Ovary (tissue), 9 donors: ENCODE data around the gene ATP23. TPM values are rescaled to one million over a fixed set of nuclear protein-coding genes. Genes with fewer than 3 reads are reported as not detected.

Experiments
- DNase-seq, 5 donors: peaks; one replicate each; pipeline ENCODE4 v3.0.0-alpha.2; 2019 to 2020
- H3K27ac ChIP-seq, 2 donors: fragments of 200-600 bp; one replicate each; pipeline versions ENCODE4 v1.5.1 to v1.8.0; 2019 to 2022
- H3K27me3 ChIP-seq: fragments of 200-600 bp; one replicate; pipeline ENCODE4 v1.8.0; 2022
- H3K36me3 ChIP-seq: fragments of 200-600 bp; sonication (generic); one replicate; pipeline ENCODE4 v1.5.1; 2019
- H3K4me1 ChIP-seq: one replicate; pipeline ENCODE4 v1.8.1; 2013; ENCODE audit warnings: mild to moderate bottlenecking, moderate library complexity; ENCODE audit not compliant: insufficient read depth
- H3K4me3 ChIP-seq: fragments of 200-600 bp; sonication (generic); one replicate; pipeline ENCODE4 v1.5.1; 2017
- H3K9me3 ChIP-seq, 2 donors: fragments of 200-600 bp in 1 of 2; sonication (generic) in 1 of 2; one replicate each; pipeline versions ENCODE4 v1.5.1 to v1.8.1; 2013 to 2019; ENCODE audit warnings: mild to moderate bottlenecking in 1 of 2, moderate library complexity in 1 of 2
- CTCF ChIP-seq, 3 donors: fragments of 450-650 bp in 2 of 3; fragments of 200-600 bp in 1 of 3; IDR thresholded peaks; one replicate each; pipeline versions ENCODE4 v1.5.1 to v1.8.0; 2016 to 2022; ENCODE audit warnings: antibody characterized with exemption in 3 of 3, mild to moderate bottlenecking in 1 of 3
- EP300 ChIP-seq: sonication (generic); formaldehyde crosslinking; IDR thresholded peaks from one replicate; pipeline ENCODE4 v1.6.1; 2017; ENCODE audit warnings: antibody characterized with exemption
- POLR2A ChIP-seq: fragments of 450-650 bp; IDR thresholded peaks from one replicate; pipeline ENCODE4 v1.6.1; 2017; ENCODE audit warnings: antibody characterized with exemption, mild to moderate bottlenecking, moderate library complexity
- WGBS, 3 donors: extraction: QIAGEN DNeasy Blood & Tissue Kit in 1 of 3; methylation state at CpG; one replicate each; pipeline versions ENCODE4 v1.1.5 to v1.1.7; 2013 to 2017; 5-methylcytosine and 5-hydroxymethylcytosine counted together
- intact Hi-C, 4 donors: fragments of 100-400 bp; cut with DNase I; formaldehyde crosslinking; loops; one replicate each; pipeline versions ENCODE4 v1.11.0 to v1.15.1; 2022 to 2023
- polyA plus RNA-seq, 2 donors: library from polyadenylated mRNA; stranded (reverse); fragments of 200-250 nt in 1 of 2; fragments of 350-450 nt in 1 of 2; fragmentation: Illumina TruSeq in 1 of 2; extraction: RNeasy Lipid Tissue Mini Kit (QIAGEN cat#74804) in 1 of 2; gene quantifications; one replicate each; pipeline ENCODE4 v1.2.3, GENCODE V29; 2013 to 2014
- total RNA-seq, 7 donors: library from RNA; depleted of rRNA in 2 of 7; stranded (reverse); fragments of >200 nt in 2 of 7; fragmentation: NEBNext Ultra II Directional in 3 of 7; extraction: Animal tissue kit (Norgen Biotek cat#: 25700) in 3 of 7; gene quantifications; one replicate each; pipeline versions ENCODE4 v1.1.0 to v1.2.4, GENCODE V29; 2016 to 2023
- donor health status: DM: no; HTN: no; CAD: no; lungs with moderate emphysema.
- donor health status: DM: no; HTN: no; CAD: no.
- donor health status: Bipolar disorder and iron deficiency.
- donor health status: DM: yes; HTN: yes; CAD: no.
- donor health status: DM: no; HTN: no; CAD: no.
- donor health status: DM: yes; HTN: yes; CAD: no.

The ATP23 gene
- total and polyA plus RNA-seq, 9 donors: 2.7 to 5.5 (median 4.6) TPM

GRCh38 chr12:57958061-57958657 lies 16.8 kb downstream of the ATP23 start:
- no peaks in the 10 kb centered on the region for H3K36me3 ChIP-seq
- TF ChIP-seq POLR2A: no peak
- TF ChIP-seq EP300: no peak
- TF ChIP-seq CTCF (IDR thresholded peaks at IDR 0.05): no peak
- no peak overlapping the region for H3K27ac ChIP-seq
- no peaks in the 10 kb centered on the region for H3K9me3 ChIP-seq
- WGBS, 3 donors: 96 to 98% (median 96%) methylated on average over 6 of the region's 6 CpGs
- H3K4me1 ChIP-seq: no peaks in the 10 kb centered on the region
- H3K4me3 ChIP-seq: no peak overlapping the region
- intact Hi-C loops: no loop called here
- no peaks in the 10 kb centered on the region for H3K27me3 ChIP-seq
- DNase-seq: no peak

GRCh38 chr12:57964421-57964820 lies 23.1 kb downstream of the ATP23 start:
- no peaks in the 10 kb centered on the region for H3K36me3 ChIP-seq
- no peak for DNase-seq
- no peaks in the 10 kb centered on the region for H3K4me1 ChIP-seq
- no peak for TF ChIP-seq POLR2A
- TF ChIP-seq EP300: no peak
- TF ChIP-seq CTCF (IDR thresholded peaks at IDR 0.05): no peak
- WGBS, 3 donors: 61 to 83% (median 64%) methylated on average over 1 of the region's 1 CpG
- no peak overlapping the region for H3K27ac ChIP-seq
- no peaks in the 10 kb centered on the region for H3K27me3 ChIP-seq
- intact Hi-C loops: no loop called here
- H3K9me3 ChIP-seq: no peaks in the 10 kb centered on the region
- H3K4me3 ChIP-seq: no peak overlapping the region

- Histone ChIP-seq H3K9me3 (no peaks in the 10 kb centered on the region), H3K4me3 (no peak overlapping the region), H3K4me1 (no peaks in the 10 kb centered on the region), H3K27me3 (no peaks in the 10 kb centered on the region), H3K27ac (no peak overlapping the region), H3K36me3 (no peaks in the 10 kb centered on the region)
- DNase-seq: no peak
- intact Hi-C loops: no loop called here
- TF ChIP-seq EP300 (no peak), POLR2A (no peak), CTCF (IDR thresholded peaks at IDR 0.05) (no peak)
- 85 to 90% (median 88%) methylated on average over 8 of the region's 8 CpGs for whole genome bisulfite sequencing, 3 donors
Measured at GRCh38 chr12:57965766-57966165, 24.4 kb downstream of the ATP23 start.

- Histone ChIP-seq H3K27ac (no peak overlapping the region), H3K9me3 (no peaks in the 10 kb centered on the region), H3K4me1 (no peaks in the 10 kb centered on the region), H3K4me3 (no peak overlapping the region), H3K27me3 (no peaks in the 10 kb centered on the region), H3K36me3 (no peaks in the 10 kb centered on the region)
- TF ChIP-seq POLR2A (no peak), CTCF (IDR thresholded peaks at IDR 0.05) (no peak), EP300 (no peak)
- DNase-seq: no peak
- intact Hi-C loops: no loop called here
Measured at GRCh38 chr12:57966536-57966935, 25.2 kb downstream of the ATP23 start.
